Activated naive CD8-positive, alpha-beta T cell treated with anti-CD3 and anti-CD28 coated beads, Interleukin-2, amount 10 ng/mL, durations not matched to agents 7 days and 5 days (primary cell): ENCODE measurements around the gene DCTN2. TPM values are rescaled to one million over a fixed set of nuclear protein-coding genes. Genes with fewer than 3 reads are reported as not detected.

Experiments
- ATAC-seq: fragments of 150-1000 bp; cut with Tn5 transposase; one replicate; pipeline ENCODE4 v1.10.0; 2021; ENCODE audit warnings: low read depth, moderate library complexity
- POLR2A ChIA-PET: fragments of 350-600 bp; sonication (Branson Sonifier 250); formaldehyde crosslinking; loops from one replicate; lab custom pipeline; 2021; ENCODE audit warnings: antibody characterized with exemption; lab: Charles Lee
- DNase-seq: peaks from one replicate; pipeline ENCODE4 v3.0.0; 2021
- H3K27ac Mint-ChIP-seq: one replicate; pipeline ENCODE4 v1.8.0; 2022; ENCODE audit warnings: mild to moderate bottlenecking, mixed read lengths
- H3K27me3 Mint-ChIP-seq: one replicate; pipeline ENCODE4 v1.8.0; 2022; ENCODE audit warnings: mild to moderate bottlenecking, moderate library complexity, mixed read lengths
- H3K36me3 Mint-ChIP-seq: one replicate; pipeline ENCODE4 v1.8.0; 2021; ENCODE audit warnings: mild to moderate bottlenecking, mixed read lengths
- H3K4me1 Mint-ChIP-seq: one replicate; pipeline ENCODE4 v1.8.0; 2021; ENCODE audit warnings: mixed read lengths
- H3K4me3 Mint-ChIP-seq: one replicate; pipeline ENCODE4 v1.8.0; 2022; ENCODE audit warnings: mild to moderate bottlenecking, moderate library complexity, mixed read lengths
- H3K9me3 Mint-ChIP-seq: one replicate; pipeline ENCODE4 v1.8.0; 2021; ENCODE audit warnings: mixed read lengths
- total RNA-seq, 2 experiments: library from RNA; stranded (reverse); gene quantifications; one replicate each; pipeline ENCODE4 v1.2.3, GENCODE V29; 2021

DCTN2 gene
- total RNA-seq, 2 experiments from 2014 or later, result 81.0 to 84.4 TPM

DNA sequence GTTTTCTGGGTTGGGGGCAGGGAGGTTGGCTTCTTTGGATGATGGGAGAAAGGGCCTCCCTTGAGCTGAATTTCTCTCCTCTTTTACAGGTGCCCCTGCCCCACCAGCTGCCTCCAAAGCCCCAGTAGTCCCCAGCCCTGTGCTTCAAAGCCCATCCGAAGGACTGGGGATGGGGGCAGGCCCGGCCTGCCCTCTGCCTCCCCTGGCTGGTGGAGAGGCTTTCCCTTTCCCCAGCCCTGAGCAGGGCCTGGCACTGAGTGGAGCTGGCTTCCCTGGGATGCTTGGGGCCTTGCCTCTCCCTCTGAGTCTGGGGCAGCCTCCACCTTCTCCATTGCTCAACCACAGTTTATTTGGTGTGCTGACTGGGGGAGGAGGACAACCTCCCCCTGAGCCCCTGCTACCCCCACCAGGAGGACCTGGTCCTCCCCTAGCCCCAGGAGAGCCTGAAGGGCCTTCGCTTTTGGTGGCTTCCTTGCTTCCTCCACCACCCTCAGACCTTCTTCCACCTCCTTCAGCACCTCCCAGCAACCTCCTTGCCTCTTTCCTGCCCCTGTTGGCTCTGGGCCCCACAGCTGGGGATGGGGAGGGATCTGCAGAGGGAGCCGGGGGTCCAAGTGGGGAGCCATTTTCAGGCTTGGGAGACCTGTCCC is 20.4 kb downstream of the DCTN2 start:
- H3K4me1 Mint-ChIP-seq, result peaks cover 29% of the 10 kb centered on the region
- peaks cover 14% of the 10 kb centered on the region for H3K36me3 Mint-ChIP-seq
- H3K9me3 Mint-ChIP-seq, result no peaks in the 10 kb centered on the region
- no peak overlapping the region for H3K4me3 Mint-ChIP-seq
- peak overlapping the region; percentile 64 for H3K27ac Mint-ChIP-seq
- POLR2A ChIA-PET, result interaction anchor here (1.2 kb wide), 1 partner anchor 12 kb away, joined by 3 read pairs; no protein-coding TSS in a partner anchor
- ATAC-seq (no peak), DNase-seq (no peak)
- H3K27me3 Mint-ChIP-seq, result no peaks in the 10 kb centered on the region

DNA sequence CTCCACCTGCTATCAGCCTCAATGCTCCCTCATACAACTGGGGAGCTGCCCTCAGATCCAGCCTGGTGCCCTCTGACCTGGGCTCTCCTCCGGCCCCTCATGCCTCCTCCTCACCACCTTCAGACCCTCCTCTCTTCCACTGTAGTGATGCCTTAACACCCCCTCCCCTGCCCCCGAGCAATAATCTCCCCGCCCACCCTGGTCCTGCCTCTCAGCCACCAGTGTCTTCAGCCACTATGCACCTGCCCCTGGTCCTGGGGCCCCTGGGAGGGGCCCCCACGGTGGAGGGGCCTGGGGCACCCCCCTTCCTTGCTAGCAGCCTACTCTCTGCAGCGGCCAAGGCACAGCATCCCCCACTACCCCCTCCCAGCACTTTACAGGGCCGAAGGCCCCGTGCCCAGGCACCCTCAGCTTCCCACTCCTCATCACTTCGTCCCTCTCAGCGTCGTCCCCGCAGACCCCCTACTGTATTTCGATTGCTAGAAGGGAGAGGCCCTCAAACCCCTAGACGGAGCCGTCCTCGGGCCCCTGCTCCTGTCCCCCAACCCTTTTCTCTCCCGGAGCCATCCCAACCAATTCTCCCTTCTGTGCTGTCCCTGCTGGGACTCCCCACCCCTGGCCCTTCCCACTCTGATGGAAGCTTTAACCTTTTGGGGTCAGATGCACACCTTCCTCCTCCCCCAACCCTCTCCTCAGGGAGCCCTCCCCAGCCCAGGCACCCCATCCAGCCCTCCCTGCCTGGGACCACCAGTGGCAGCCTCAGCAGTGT is 21.2 kb downstream of the DCTN2 start:
- DNase-seq (no peak), ATAC-seq (no peak)
- peaks cover 34% of the 10 kb centered on the region for H3K4me1 Mint-ChIP-seq
- no peak overlapping the region for H3K4me3 Mint-ChIP-seq
- H3K27me3 Mint-ChIP-seq, result no peaks in the 10 kb centered on the region
- POLR2A ChIA-PET, result interaction anchor here (1.2 kb wide), 1 partner anchor 13 kb away, joined by 3 read pairs; no protein-coding TSS in a partner anchor
- no peaks in the 10 kb centered on the region for H3K9me3 Mint-ChIP-seq
- peaks cover 10% of the 10 kb centered on the region for H3K36me3 Mint-ChIP-seq
- H3K27ac Mint-ChIP-seq, result no peak overlapping the region

- ATAC-seq (no peak), DNase-seq (no peak)
- H3K9me3 Mint-ChIP-seq, result no peaks in the 10 kb centered on the region
- H3K27ac Mint-ChIP-seq, result peak overlapping the region; percentile 95
- peaks cover 11% of the 10 kb centered on the region for H3K36me3 Mint-ChIP-seq
- no peaks in the 10 kb centered on the region for H3K27me3 Mint-ChIP-seq
- H3K4me1 Mint-ChIP-seq, result peaks cover 34% of the 10 kb centered on the region
- POLR2A ChIA-PET, result interaction anchor here (0.9 to 2.6 kb wide), 7 partner anchors 9 to 216 kb away, joined by 3 to 11 read pairs (median 4); partner anchors contain the start of genes ARHGAP9 and GLI1
- H3K4me3 Mint-ChIP-seq, result peak overlapping the region; percentile 97
Observed at GRCh38 chr12:57524814-57525614, 22.0 kb downstream of the DCTN2 start.

- peaks cover 39% of the 10 kb centered on the region for H3K4me1 Mint-ChIP-seq
- H3K9me3 Mint-ChIP-seq, result no peaks in the 10 kb centered on the region
- DNase-seq, result no peak
- peak overlapping the region; percentile 95 for H3K27ac Mint-ChIP-seq
- H3K4me3 Mint-ChIP-seq, result peak overlapping the region; percentile 97
- H3K36me3 Mint-ChIP-seq, result peaks cover 15% of the 10 kb centered on the region
- POLR2A ChIA-PET, result interaction anchor here (0.7 to 2.6 kb wide), 9 partner anchors 10 to 217 kb away, joined by 3 to 11 read pairs (median 4); partner anchors contain the start of genes ARHGAP9, DCTN2 and GLI1
- ATAC-seq, result no peak
- no peaks in the 10 kb centered on the region for H3K27me3 Mint-ChIP-seq
Observed at GRCh38 chr12:57523706-57524614, 23.0 kb downstream of the DCTN2 start.

- Mint-ChIP-seq H3K36me3 (peaks cover 21% of the 10 kb centered on the region), H3K27ac (peak overlapping the region; percentile 95), H3K4me3 (peak overlapping the region; percentile 97), H3K4me1 (peaks cover 46% of the 10 kb centered on the region), H3K9me3 (no peaks in the 10 kb centered on the region), H3K27me3 (no peaks in the 10 kb centered on the region)
- no peak for ATAC-seq
- DNase-seq, result no peak
- POLR2A ChIA-PET, result interaction anchor here (1.2 to 2.6 kb wide), 3 partner anchors 24 to 64 kb away, joined by 5 to 11 read pairs (median 6); partner anchors contain the start of genes DCTN2 and GLI1
Observed at GRCh38 chr12:57522887-57523705, 23.9 kb downstream of the DCTN2 start.

- Mint-ChIP-seq H3K4me3 (peak within 1 kb of the TSS; percentile 97), H3K36me3 (peaks cover 22% of the 10 kb centered on the region), H3K27ac (peak within 1 kb of the TSS; percentile 100), H3K9me3 (no peaks in the 10 kb centered on the region), H3K4me1 (peaks cover 51% of the 10 kb centered on the region), H3K27me3 (no peaks in the 10 kb centered on the region)
- ATAC-seq (peak; percentile 52), DNase-seq (peak; percentile 97)
- POLR2A ChIA-PET, result interaction anchor here (2.6 kb wide), 1 partner anchor 45 kb away, joined by 11 read pairs; no protein-coding TSS in a partner anchor
Observed at GRCh38 chr12:57522011-57522886, 24.7 kb downstream of the DCTN2 start, which contains the start of gene MBD6. TSS of gene MBD6 (plus strand) at chr12:57522824. CDS start at chr12:57524304, 1,480 bp downstream.

DNA sequence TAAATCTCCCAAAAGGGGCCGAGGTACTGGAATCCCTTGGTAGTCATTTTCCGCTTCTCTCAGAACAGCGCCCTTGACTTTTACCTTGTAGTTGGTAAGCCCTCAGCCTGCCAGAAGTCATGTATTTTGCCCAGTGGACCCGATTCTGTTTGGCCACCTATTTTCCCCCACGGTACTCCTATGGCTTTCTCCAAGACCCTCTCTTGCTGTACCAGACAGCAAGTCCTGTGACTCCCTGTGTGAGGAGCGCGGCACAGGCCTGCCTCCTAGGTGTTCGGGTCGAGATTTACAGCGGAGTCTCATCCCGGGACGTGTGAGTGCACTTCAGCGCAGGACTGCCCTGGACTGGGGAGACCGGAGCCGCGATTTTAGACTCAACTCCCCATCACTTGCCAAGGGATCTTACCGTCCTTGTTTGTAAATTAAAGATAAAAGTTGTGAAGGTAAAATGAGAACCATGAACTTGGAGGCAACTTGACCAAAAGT is 25.4 kb downstream of the DCTN2 start:
- no peaks in the 10 kb centered on the region for H3K9me3 Mint-ChIP-seq
- DNase-seq (peak; percentile 55), ATAC-seq (no peak)
- H3K27ac Mint-ChIP-seq, result peak overlapping the region; percentile 100
- peaks cover 54% of the 10 kb centered on the region for H3K4me1 Mint-ChIP-seq
- peaks cover 27% of the 10 kb centered on the region for H3K36me3 Mint-ChIP-seq
- no peaks in the 10 kb centered on the region for H3K27me3 Mint-ChIP-seq
- H3K4me3 Mint-ChIP-seq, result peak overlapping the region; percentile 96
- POLR2A ChIA-PET, result interaction anchor here (0.7 to 4.9 kb wide), 7 partner anchors 15 to 220 kb away, joined by 3 to 94 read pairs (median 10); partner anchors contain the start of genes ARHGAP9 and DCTN2

DNA sequence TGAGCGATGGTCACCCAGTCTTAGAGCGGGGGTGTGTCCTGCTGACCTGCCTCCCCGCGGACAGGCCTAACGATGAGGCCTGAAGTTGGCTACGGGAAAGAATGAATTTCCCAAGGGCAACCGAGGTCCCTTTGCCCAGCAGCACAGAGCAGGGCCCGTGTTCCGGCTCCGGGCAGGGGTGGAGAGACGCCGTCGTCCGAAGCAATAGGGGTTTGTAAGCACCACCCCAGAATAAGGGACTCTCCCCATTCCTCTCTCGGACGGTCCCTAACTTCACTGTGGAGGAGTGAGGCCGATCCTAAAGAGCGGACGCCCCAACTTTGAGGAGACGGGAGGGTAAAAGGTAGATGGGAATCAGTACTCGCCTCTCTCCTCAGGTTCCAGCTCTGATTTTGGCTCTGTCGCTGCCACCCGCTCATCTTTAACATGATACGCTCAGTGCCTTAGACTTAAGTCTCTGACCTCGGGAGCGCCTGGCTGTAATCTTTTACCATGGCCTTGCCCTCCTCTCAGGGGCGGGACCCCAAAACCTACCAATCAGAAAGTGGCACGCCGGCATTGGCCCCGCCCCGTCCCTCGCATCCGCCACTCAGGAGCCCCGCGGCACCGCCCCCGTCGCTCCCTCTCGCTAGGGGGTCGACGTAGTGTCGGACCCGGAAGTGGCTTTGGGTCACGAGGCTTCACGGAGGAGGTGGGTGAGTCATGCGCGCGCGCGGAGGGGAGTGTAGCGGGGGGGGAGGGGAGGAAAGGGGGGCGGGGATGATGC is 26.8 kb downstream of the DCTN2 start, which contains the start of gene DDIT3:
DDIT3 (minus strand) TSS at position 462 of the 766 bp plus-strand sequence. CDS start 3,108 bp downstream, outside the sequence.
- Mint-ChIP-seq H3K4me3 (peak within 1 kb of the TSS; percentile 96), H3K27me3 (no peaks in the 10 kb centered on the region), H3K27ac (peak within 1 kb of the TSS; percentile 100), H3K4me1 (peaks cover 54% of the 10 kb centered on the region), H3K36me3 (peaks cover 29% of the 10 kb centered on the region), H3K9me3 (no peaks in the 10 kb centered on the region)
- ATAC-seq (peak; percentile 65), DNase-seq (peak; percentile 99)
- POLR2A ChIA-PET, result interaction anchor here (0.6 to 4.9 kb wide), 20 partner anchors 8 to 893 kb away, joined by 3 to 94 read pairs (median 4); partner anchors contain the start of genes ARHGAP9, DCTN2, INHBE and MARS1

GRCh38 chr12:57519796-57520052 is 27.3 kb downstream of the DCTN2 start:
- Mint-ChIP-seq H3K4me1 (peaks cover 50% of the 10 kb centered on the region), H3K36me3 (peaks cover 32% of the 10 kb centered on the region), H3K27me3 (no peaks in the 10 kb centered on the region), H3K4me3 (peak overlapping the region; percentile 96), H3K27ac (peak overlapping the region; percentile 100), H3K9me3 (no peaks in the 10 kb centered on the region)
- POLR2A ChIA-PET, result interaction anchor here (0.5 to 4.9 kb wide), 17 partner anchors 9 to 851 kb away, joined by 3 to 94 read pairs (median 5); partner anchors contain the start of genes ARHGAP9, DCTN2, INHBE and MARS1
- DNase-seq (no peak), ATAC-seq (no peak)
